ENCODE results near the gene SDC1. TPM values are rescaled to one million over a fixed set of nuclear protein-coding genes. Genes with fewer than 3 reads are reported as not detected.

SDC1 gene
- total RNA-seq, 1 donor from 2014 or later = 2.1 TPM

DNA sequence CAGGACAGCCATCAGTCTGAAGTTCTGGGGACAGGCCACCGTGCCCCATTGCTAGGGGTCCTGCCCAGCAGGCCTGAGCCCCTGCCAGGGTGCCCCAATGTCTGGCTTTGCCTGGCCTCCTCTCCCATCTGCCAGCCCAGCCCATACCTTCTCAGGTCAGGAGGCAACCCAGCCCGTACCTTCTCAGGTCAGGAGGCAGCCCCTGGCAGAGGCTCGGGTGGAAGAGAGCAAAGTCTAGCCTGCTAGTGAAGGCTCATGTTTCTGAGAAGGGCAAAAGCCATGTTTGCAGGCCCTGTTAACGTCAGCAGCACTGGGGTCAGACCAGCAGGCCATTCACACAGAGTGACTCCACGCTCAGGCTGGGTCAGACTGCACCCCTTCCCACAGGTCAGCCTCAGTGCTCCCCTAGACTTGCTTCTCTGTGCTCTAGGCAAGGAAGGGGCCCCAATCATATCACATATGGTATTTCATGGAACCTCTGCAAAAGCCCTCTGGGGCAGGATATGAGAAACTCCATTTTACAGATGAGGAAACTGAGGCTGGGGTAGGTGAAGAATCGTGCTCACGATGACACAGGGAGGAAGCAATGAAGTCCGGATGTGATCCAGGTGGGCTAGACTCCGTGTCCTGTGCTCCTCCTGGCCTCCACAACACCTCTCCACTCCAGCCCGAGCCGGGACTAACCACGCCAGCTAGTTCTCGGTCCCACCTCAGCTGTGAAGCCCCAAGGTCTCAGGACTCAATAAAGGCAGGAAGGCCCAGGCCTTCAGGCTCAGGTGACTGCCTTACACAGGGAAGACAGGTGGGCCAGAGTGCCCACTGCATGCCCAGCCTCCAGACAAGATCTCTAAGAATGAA lies 9.5 kb downstream of the SDC1 start:
- Histone ChIP-seq H3K9ac (ENCODE audit: low read depth in 1 of 3, low read length in 3 of 3) (no peak overlapping the region), H3K27ac (ENCODE audit: low read depth, low read length) (no peak overlapping the region), H3K4me1 (ENCODE audit: control insufficient read depth in 3 of 3, insufficient read depth in 3 of 3, low read length in 3 of 3) (no peaks in the 10 kb centered on the region), H3K4me3 (ENCODE audit: low read length in 3 of 3) (no peak overlapping the region), H3K27me3 (ENCODE audit: control insufficient read depth in 3 of 3, insufficient read depth in 3 of 3, low read length in 3 of 3) (peaks cover 0 to 7% (median 6%) of the 10 kb centered on the region in 3 donors), H3K9me3 (ENCODE audit: control insufficient read depth in 3 of 3, low read length in 3 of 3) (no peaks in the 10 kb centered on the region), H3K36me3 (ENCODE audit: control insufficient read depth in 3 of 3, insufficient read depth in 3 of 3, low read length in 3 of 3) (no peaks in the 10 kb centered on the region)

DNA sequence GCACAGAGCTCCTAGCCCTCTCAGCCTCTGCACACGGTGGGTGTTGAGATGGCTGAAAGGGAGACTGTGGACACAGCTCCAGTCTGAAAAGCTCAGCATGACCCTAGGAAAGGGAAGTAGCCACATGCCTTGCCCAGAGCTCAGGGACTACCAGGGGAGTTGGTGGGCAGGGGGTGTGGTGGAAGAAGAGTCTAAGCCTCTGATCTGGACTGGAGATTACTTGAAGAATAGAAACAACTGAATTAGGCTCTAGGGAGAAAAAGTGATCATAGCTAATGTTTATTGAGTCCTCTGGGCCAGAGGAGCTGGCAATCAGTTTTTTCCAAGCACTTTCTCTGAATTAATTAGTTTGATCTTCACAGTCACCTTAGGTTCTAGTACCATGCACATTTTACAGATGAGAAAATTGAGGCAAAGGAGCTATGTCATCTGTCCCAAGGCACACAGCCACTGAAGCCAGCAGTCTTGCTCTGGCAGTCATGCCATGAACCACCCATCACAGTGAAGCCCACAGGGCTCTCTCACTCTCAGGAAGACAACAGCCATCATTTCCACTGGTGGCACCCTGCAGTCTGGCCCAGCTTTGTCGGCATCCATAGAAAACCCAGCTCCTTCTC lies 10.3 kb downstream of the SDC1 start:
- Histone ChIP-seq H3K4me1 (ENCODE audit: control insufficient read depth in 3 of 3, insufficient read depth in 3 of 3, low read length in 3 of 3) (no peaks in the 10 kb centered on the region), H3K9me3 (ENCODE audit: control insufficient read depth in 3 of 3, low read length in 3 of 3) (no peaks in the 10 kb centered on the region), H3K27me3 (ENCODE audit: control insufficient read depth in 3 of 3, insufficient read depth in 3 of 3, low read length in 3 of 3) (peaks cover 0 to 6% (median 6%) of the 10 kb centered on the region in 3 donors), H3K4me3 (ENCODE audit: low read length in 3 of 3) (no peak overlapping the region), H3K9ac (ENCODE audit: low read depth in 1 of 3, low read length in 3 of 3) (no peak overlapping the region), H3K36me3 (ENCODE audit: control insufficient read depth in 3 of 3, insufficient read depth in 3 of 3, low read length in 3 of 3) (no peaks in the 10 kb centered on the region), H3K27ac (ENCODE audit: low read depth, low read length) (no peak overlapping the region)

DNA sequence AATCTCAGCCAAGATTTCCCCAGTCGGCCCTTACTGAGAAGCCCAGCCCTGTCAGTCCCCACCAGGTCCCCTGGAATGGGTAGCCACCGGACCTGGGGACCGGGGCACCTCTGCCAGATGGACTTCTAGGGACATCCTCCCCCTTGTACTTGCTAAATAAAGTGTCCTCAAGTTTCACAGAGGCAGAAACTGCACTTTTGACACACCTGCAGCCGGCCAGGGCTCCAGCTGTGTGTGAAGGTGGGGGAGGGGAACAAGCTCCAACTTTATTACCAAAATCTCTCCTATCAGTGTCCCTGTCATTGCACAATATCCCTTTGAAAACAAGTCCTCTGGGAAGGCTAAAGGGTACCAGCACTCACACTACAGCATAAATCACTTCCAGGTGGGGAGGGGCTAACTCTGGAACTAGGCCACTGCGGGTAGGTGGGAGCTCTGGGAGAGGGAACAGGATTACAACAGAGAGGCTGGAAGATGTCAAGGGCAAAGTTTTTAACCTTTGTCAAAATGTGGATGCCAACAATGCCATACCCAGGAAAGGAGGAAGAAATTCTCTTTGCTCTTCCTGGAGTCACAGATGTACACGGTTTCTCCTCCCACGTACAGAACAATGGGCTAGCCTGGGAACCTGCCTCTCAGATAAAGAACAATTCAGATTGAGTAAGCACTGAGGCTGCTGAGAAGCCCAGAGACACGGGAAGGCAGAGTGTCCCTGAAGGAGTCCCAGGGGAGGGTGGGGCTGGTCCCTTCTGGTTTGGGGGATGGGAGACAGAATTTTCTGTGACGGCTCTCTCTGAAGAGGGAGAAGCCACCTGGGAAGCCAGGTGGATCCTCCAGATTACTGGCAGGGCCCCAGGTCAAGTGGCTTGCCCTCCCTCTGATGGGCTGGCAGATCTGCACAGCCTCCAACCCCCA lies 11.0 kb downstream of the SDC1 start:
- no peak overlapping the region for H3K9ac ChIP-seq (ENCODE audit: low read depth in 1 of 3, low read length in 3 of 3)
- no peak overlapping the region for H3K27ac ChIP-seq (ENCODE audit: low read depth, low read length)

DNA sequence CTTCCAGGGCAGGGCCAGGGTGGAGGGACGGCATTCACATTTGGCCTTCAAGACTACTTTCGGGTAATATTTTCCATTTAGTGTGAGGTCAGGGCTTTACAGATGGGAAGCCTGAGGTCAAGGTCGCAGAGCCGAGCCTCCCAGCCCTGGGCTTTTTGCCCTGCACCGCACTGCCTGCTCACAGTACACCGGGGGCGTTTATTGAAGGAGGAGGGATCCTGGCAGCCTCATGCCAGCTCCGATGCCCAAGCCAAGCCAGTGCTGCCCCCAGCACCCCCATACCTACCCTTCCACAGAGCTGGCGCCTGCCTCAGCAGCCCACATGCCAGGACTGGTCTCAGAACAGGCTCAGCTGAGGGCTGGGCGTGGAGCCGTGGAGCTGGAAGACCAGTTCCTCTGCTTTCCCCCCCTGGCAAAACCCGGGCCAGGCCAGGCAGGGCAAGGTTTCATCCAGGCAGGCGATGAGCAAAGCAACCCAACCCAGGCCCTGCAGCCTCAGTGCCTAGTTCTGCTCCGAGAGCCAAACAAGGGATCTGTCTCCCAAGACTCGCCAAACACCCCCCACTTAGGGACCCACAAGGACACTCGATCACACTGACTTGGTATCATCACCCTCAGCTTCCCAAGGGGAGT lies 11.9 kb downstream of the SDC1 start:
- Histone ChIP-seq H3K9me3 (ENCODE audit: control insufficient read depth in 3 of 3, low read length in 3 of 3) (no peaks in the 10 kb centered on the region), H3K36me3 (ENCODE audit: control insufficient read depth in 3 of 3, insufficient read depth in 3 of 3, low read length in 3 of 3) (no peaks in the 10 kb centered on the region), H3K4me3 (ENCODE audit: low read length in 3 of 3) (no peak overlapping the region), H3K4me1 (ENCODE audit: control insufficient read depth in 3 of 3, insufficient read depth in 3 of 3, low read length in 3 of 3) (no peaks in the 10 kb centered on the region), H3K27ac (ENCODE audit: low read depth, low read length) (no peak overlapping the region), H3K9ac (ENCODE audit: low read depth in 1 of 3, low read length in 3 of 3) (no peak overlapping the region), H3K27me3 (ENCODE audit: control insufficient read depth in 3 of 3, insufficient read depth in 3 of 3, low read length in 3 of 3) (peaks cover 0 to 6% (median 0%) of the 10 kb centered on the region in 3 donors)

More for the DNA sequence above, 11.0 kb downstream of the SDC1 start:
- Histone ChIP-seq H3K4me1 (ENCODE audit: control insufficient read depth in 3 of 3, insufficient read depth in 3 of 3, low read length in 3 of 3) (no peaks in the 10 kb centered on the region), H3K9me3 (ENCODE audit: control insufficient read depth in 3 of 3, low read length in 3 of 3) (no peaks in the 10 kb centered on the region), H3K36me3 (ENCODE audit: control insufficient read depth in 3 of 3, insufficient read depth in 3 of 3, low read length in 3 of 3) (no peaks in the 10 kb centered on the region), H3K27me3 (ENCODE audit: control insufficient read depth in 3 of 3, insufficient read depth in 3 of 3, low read length in 3 of 3) (peaks cover 0 to 6% (median 0%) of the 10 kb centered on the region in 3 donors), H3K4me3 (ENCODE audit: low read length in 3 of 3) (no peak overlapping the region)

DNA sequence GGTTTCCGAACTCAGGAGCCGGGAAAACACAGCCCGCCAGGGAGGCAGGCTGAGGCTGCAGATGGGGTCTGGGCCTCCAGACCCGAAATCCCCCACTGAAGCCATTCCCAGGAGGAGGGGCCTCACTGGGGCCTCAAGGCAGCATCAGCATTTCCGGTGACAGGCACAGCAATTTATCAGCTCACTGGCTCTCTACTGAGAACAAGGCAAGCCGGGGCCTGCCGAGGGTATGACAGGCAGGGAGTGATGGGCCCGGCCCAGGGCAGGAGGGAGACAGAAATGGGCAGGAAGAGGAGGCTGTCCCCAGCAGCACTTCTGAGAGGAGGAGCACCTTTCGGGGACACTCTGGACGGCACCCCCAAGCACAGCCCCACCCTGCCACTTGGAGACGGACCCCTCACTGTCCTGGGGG lies 12.5 kb downstream of the SDC1 start:
- H3K27me3 ChIP-seq (ENCODE audit: control insufficient read depth in 3 of 3, insufficient read depth in 3 of 3, low read length in 3 of 3) = peaks cover 0 to 6% (median 0%) of the 10 kb centered on the region in 3 donors
- no peaks in the 10 kb centered on the region for H3K9me3 ChIP-seq (ENCODE audit: control insufficient read depth in 3 of 3, low read length in 3 of 3)
- no peak overlapping the region for H3K4me3 ChIP-seq (ENCODE audit: low read length in 3 of 3)
- H3K4me1 ChIP-seq (ENCODE audit: control insufficient read depth in 3 of 3, insufficient read depth in 3 of 3, low read length in 3 of 3) = no peaks in the 10 kb centered on the region
- H3K27ac ChIP-seq (ENCODE audit: low read depth, low read length) = no peak overlapping the region
- no peaks in the 10 kb centered on the region for H3K36me3 ChIP-seq (ENCODE audit: control insufficient read depth in 3 of 3, insufficient read depth in 3 of 3, low read length in 3 of 3)
- no peak overlapping the region for H3K9ac ChIP-seq (ENCODE audit: low read depth in 1 of 3, low read length in 3 of 3)

DNA sequence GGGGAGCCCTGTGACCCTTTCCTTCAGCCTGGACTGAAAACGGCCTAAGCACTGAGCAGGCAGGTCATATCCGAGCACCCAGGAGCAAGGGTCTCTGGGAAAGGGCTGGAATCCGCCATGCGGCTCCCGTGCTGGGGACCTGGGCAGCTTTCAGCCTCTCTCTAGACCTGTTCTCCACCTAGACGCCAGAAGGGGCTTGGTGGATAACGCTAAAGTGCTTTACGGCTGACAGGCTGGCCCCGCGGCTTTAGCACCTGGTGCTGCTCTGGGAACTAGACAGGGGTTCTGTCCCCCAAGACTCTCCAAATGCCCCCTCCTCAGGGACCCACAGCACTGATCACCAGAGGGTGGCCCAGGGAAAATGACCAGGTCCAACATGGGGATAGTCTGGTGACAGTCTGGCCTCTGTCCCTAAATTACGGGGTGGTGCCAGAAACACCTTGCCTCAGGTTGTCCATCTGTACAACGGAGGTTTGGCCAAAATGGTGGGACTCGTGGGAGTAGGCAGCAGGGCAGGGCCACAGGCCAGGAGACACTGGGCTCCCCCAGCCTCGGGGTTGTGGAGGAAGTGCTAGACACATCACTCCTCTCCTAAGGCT lies 13.0 kb downstream of the SDC1 start:
- Histone ChIP-seq H3K9ac (ENCODE audit: low read depth in 1 of 3, low read length in 3 of 3) (no peak overlapping the region), H3K36me3 (ENCODE audit: control insufficient read depth in 3 of 3, insufficient read depth in 3 of 3, low read length in 3 of 3) (no peaks in the 10 kb centered on the region), H3K9me3 (ENCODE audit: control insufficient read depth in 3 of 3, low read length in 3 of 3) (no peaks in the 10 kb centered on the region), H3K27ac (ENCODE audit: low read depth, low read length) (no peak overlapping the region), H3K4me3 (ENCODE audit: low read length in 3 of 3) (no peak overlapping the region), H3K27me3 (ENCODE audit: control insufficient read depth in 3 of 3, insufficient read depth in 3 of 3, low read length in 3 of 3) (peaks cover 0 to 6% (median 0%) of the 10 kb centered on the region in 3 donors), H3K4me1 (ENCODE audit: control insufficient read depth in 3 of 3, insufficient read depth in 3 of 3, low read length in 3 of 3) (no peaks in the 10 kb centered on the region)

DNA sequence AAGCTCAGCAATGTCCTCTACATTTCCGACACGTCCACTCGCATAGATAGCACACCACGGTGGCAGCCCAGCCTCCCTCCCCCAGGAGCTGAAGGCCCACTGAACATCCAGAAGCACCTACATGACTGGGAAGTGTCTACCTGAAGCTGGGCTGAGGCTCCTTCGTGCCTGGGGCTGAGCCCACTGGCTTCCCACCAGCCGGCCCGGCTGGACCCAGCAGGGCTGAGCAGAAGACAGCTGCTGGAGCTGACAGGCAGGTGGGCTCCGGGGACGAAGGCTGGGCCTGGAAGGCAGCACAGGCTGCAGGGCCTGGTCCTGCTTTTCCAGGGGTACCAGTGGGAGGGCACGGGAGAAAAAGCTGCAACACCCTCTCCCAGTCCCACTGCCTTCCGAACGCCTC lies 13.5 kb downstream of the SDC1 start:
- H3K9me3 ChIP-seq (ENCODE audit: control insufficient read depth in 3 of 3, low read length in 3 of 3) = no peaks in the 10 kb centered on the region
- no peak overlapping the region for H3K9ac ChIP-seq (ENCODE audit: low read depth in 1 of 3, low read length in 3 of 3)
- no peaks in the 10 kb centered on the region for H3K36me3 ChIP-seq (ENCODE audit: control insufficient read depth in 3 of 3, insufficient read depth in 3 of 3, low read length in 3 of 3)
- H3K4me1 ChIP-seq (ENCODE audit: control insufficient read depth in 3 of 3, insufficient read depth in 3 of 3, low read length in 3 of 3) = no peaks in the 10 kb centered on the region
- H3K4me3 ChIP-seq (ENCODE audit: low read length in 3 of 3) = no peak overlapping the region
- H3K27ac ChIP-seq (ENCODE audit: low read depth, low read length) = no peak overlapping the region
- H3K27me3 ChIP-seq (ENCODE audit: control insufficient read depth in 3 of 3, insufficient read depth in 3 of 3, low read length in 3 of 3) = peaks cover 0 to 6% (median 0%) of the 10 kb centered on the region in 3 donors

DNA sequence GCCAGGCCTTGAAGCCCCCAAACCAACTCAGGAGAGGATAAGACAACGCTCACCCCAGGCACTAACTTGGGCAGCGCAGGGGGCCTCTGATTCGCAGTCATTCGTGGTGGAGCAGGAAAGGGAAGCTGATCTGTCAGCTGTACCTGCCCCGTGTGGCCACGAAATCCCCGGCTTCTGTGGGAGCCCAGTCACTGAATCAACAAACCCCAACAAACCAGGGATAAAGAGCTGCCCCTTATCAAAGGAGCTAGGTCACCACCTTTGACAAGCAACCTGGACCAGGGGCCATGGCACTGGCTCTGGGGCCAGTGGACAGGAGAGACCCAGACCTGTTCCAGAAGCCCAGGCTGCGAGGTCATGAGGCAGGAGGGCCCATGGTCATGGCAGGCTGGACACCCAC lies 14.5 kb downstream of the SDC1 start:
- Histone ChIP-seq H3K9me3 (ENCODE audit: control insufficient read depth in 3 of 3, low read length in 3 of 3) (no peaks in the 10 kb centered on the region), H3K27ac (ENCODE audit: low read depth, low read length) (no peak overlapping the region), H3K27me3 (ENCODE audit: control insufficient read depth in 3 of 3, insufficient read depth in 3 of 3, low read length in 3 of 3) (peaks cover 0 to 6% (median 0%) of the 10 kb centered on the region in 3 donors), H3K4me1 (ENCODE audit: control insufficient read depth in 3 of 3, insufficient read depth in 3 of 3, low read length in 3 of 3) (no peaks in the 10 kb centered on the region), H3K4me3 (ENCODE audit: low read length in 3 of 3) (no peak overlapping the region), H3K9ac (ENCODE audit: low read depth in 1 of 3, low read length in 3 of 3) (no peak overlapping the region), H3K36me3 (ENCODE audit: control insufficient read depth in 3 of 3, insufficient read depth in 3 of 3, low read length in 3 of 3) (no peaks in the 10 kb centered on the region)

DNA sequence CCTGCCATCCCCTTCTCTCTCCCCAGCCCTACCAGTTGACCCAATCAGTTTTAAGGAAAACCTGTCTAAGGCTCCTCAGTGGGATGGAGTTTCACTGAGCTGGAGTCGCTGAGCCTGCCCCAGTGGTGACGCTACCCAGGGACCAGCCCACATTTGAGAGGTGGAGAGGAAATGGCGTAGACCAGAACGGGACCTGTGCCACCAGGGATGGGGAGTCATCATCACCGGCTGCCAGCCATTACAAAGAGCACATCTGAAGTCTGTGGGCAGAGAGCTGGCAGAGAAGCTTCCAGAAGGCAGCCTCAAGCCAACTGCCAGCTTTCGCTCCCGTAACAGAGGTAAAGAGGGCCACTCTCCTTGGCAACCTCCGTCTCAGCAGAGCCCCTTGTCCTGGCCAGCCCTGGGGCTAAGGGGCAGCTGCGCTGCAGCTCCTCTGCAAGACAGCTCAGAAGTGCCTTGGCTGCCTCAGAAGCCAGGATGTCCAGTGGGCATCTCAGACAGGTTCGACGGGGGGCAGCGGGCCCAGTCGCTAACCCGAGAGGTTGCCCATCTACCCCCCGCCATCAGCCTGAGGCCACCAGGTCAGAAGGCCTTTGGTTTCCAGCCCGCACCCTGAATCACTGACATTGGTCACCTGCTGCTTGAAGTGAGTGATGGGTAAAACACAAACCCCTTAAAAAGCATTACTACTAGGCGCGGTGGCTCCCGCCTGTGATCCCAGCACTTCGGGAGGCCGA lies 15.4 kb downstream of the SDC1 start:
- no peak overlapping the region for H3K27ac ChIP-seq (ENCODE audit: low read depth, low read length)
- H3K9me3 ChIP-seq (ENCODE audit: control insufficient read depth in 3 of 3, low read length in 3 of 3) = no peaks in the 10 kb centered on the region
- no peaks in the 10 kb centered on the region for H3K4me1 ChIP-seq (ENCODE audit: control insufficient read depth in 3 of 3, insufficient read depth in 3 of 3, low read length in 3 of 3)
- H3K4me3 ChIP-seq (ENCODE audit: low read length in 3 of 3) = no peak overlapping the region
- no peaks in the 10 kb centered on the region for H3K36me3 ChIP-seq (ENCODE audit: control insufficient read depth in 3 of 3, insufficient read depth in 3 of 3, low read length in 3 of 3)
- peaks cover 0 to 6% (median 0%) of the 10 kb centered on the region in 3 donors for H3K27me3 ChIP-seq (ENCODE audit: control insufficient read depth in 3 of 3, insufficient read depth in 3 of 3, low read length in 3 of 3)
- H3K9ac ChIP-seq (ENCODE audit: low read depth in 1 of 3, low read length in 3 of 3) = no peak overlapping the region
